ENCODE measurements around the gene TECPR2.
"Not testable (repeated sequence)": the region's sequence is repeated elsewhere in the genome, so short reads cannot be mapped to it uniquely, and the experiment has no call there.

Gene TECPR2

GRCh38 chr14:102362545-102363181, at the start of gene TECPR2, which contains the start of gene CINP:
TSS of gene TECPR2 (plus strand) at chr14:102362941. CDS start at chr14:102376722, 13,781 bp downstream.
TSS of gene CINP (minus strand) at chr14:102362890. CDS start at chr14:102362851, 39 bp downstream.
- peak; percentile 98 for DNase-seq (ENCODE audit: insufficient read length, low spot score)
- peak; percentile 95 for FAIRE-seq

- FAIRE-seq, result no peak
- peak; percentile 75 for DNase-seq (ENCODE audit: insufficient read length, low spot score)
Observed at GRCh38 chr14:102314242-102315011, 48.3 kb upstream of the TECPR2 start.

- DNase-seq (ENCODE audit: insufficient read length, low spot score), result no peak
- no peak for FAIRE-seq
Observed at GRCh38 chr14:102315121-102315520, 47.6 kb upstream of the TECPR2 start.

- DNase-seq (ENCODE audit: insufficient read length, low spot score), result no peak
- no peak for FAIRE-seq
Observed at GRCh38 chr14:102316338-102316742, 46.4 kb upstream of the TECPR2 start.

GRCh38 chr14:102316743-102317563, 45.8 kb upstream of the TECPR2 start:
- DNase-seq (ENCODE audit: insufficient read length, low spot score), result peak; percentile 89
- peak; percentile 4 for FAIRE-seq

- no peak for FAIRE-seq
- DNase-seq (ENCODE audit: insufficient read length, low spot score), result no peak
Observed at GRCh38 chr14:102317564-102318248, 45.0 kb upstream of the TECPR2 start.

GRCh38 chr14:102318781-102319276, 43.9 kb upstream of the TECPR2 start:
- FAIRE-seq, result no peak
- DNase-seq (ENCODE audit: insufficient read length, low spot score), result no peak

- FAIRE-seq, result peak; percentile 44
- peak; percentile 91 for DNase-seq (ENCODE audit: insufficient read length, low spot score)
Observed at GRCh38 chr14:102319351-102320032, 43.2 kb upstream of the TECPR2 start, which contains the start of gene ZNF839. TSS of gene ZNF839 (plus strand) at chr14:102319746. CDS start at chr14:102319766, 20 bp downstream.

- DNase-seq (ENCODE audit: insufficient read length, low spot score) (no peak), FAIRE-seq (no peak)
Observed at GRCh38 chr14:102320033-102320660, 42.6 kb upstream of the TECPR2 start.

GRCh38 chr14:102320671-102321455, 41.9 kb upstream of the TECPR2 start:
- FAIRE-seq (no peak), DNase-seq (ENCODE audit: insufficient read length, low spot score) (no peak)

GRCh38 chr14:102321456-102322422, 41.0 kb upstream of the TECPR2 start:
- FAIRE-seq, result no peak
- DNase-seq (ENCODE audit: insufficient read length, low spot score), result no peak

GRCh38 chr14:102323102-102323501, 39.6 kb upstream of the TECPR2 start:
- DNase-seq (ENCODE audit: insufficient read length, low spot score) (peak; percentile 57), FAIRE-seq (peak; percentile 51)

- DNase-seq (ENCODE audit: insufficient read length, low spot score) (no peak), FAIRE-seq (no peak)
Observed at GRCh38 chr14:102325791-102326345, 36.9 kb upstream of the TECPR2 start.

- FAIRE-seq, result no peak
- DNase-seq (ENCODE audit: insufficient read length, low spot score), result no peak
Observed at GRCh38 chr14:102326583-102326982, 36.2 kb upstream of the TECPR2 start.

- FAIRE-seq; DNase-seq (ENCODE audit: insufficient read length, low spot score): not testable (repeated sequence)
Observed at GRCh38 chr14:102329381-102329780, 33.4 kb upstream of the TECPR2 start.

- no peak for FAIRE-seq
Observed at GRCh38 chr14:102330806-102331205, 31.9 kb upstream of the TECPR2 start.

GRCh38 chr14:102333390-102333789, 29.4 kb upstream of the TECPR2 start:
- no peak for DNase-seq (ENCODE audit: insufficient read length, low spot score)
- no peak for FAIRE-seq

More at GRCh38 chr14:102330806-102331205, 31.9 kb upstream of the TECPR2 start:
- DNase-seq (ENCODE audit: insufficient read length, low spot score), result no peak
